Measurements from ENCODE around the gene ELMO1. TPM values are rescaled to one million over a fixed set of nuclear protein-coding genes. Genes with fewer than 3 reads are reported as not detected.

The ELMO1 gene
- total and polyA plus RNA-seq, 4 donors = 29.2 to 98.3 (median 86.8) TPM

- H3K4me3 ChIP-seq (ENCODE audit: low read depth, low read length) = no peak overlapping the region
- no peak overlapping the region for H3K27ac ChIP-seq (ENCODE audit: low read depth, low read length)
- no peaks in the 10 kb centered on the region for H3K27me3 ChIP-seq (ENCODE audit: control insufficient read depth, insufficient read depth, low read length)
- H3K36me3 ChIP-seq (ENCODE audit: control insufficient read depth, insufficient read depth, low read length) = no peaks in the 10 kb centered on the region
- DNase-seq (ENCODE audit: low read depth in 4 of 6, low spot score in 6 of 6) = no peak
- 81% methylated on average over 2 of the region's 4 CpGs for WGBS (ENCODE audit: insufficient coverage)
- H3K4me1 ChIP-seq (ENCODE audit: control insufficient read depth, insufficient read depth, low read length) = peaks cover 6% of the 10 kb centered on the region
- peaks cover 2% of the 10 kb centered on the region for H3K9me3 ChIP-seq (ENCODE audit: control insufficient read depth, insufficient read depth, low read length)
These were observed 96.9 kb downstream of the ELMO1 start for GRCh38 chr7:37351716-37352115.

- Histone ChIP-seq H3K36me3 (ENCODE audit: control insufficient read depth, insufficient read depth, low read length) (no peaks in the 10 kb centered on the region), H3K4me3 (ENCODE audit: low read depth, low read length) (no peak overlapping the region), H3K4me1 (ENCODE audit: control insufficient read depth, insufficient read depth, low read length) (peaks cover 6% of the 10 kb centered on the region), H3K9me3 (ENCODE audit: control insufficient read depth, insufficient read depth, low read length) (peaks cover 2% of the 10 kb centered on the region), H3K27me3 (ENCODE audit: control insufficient read depth, insufficient read depth, low read length) (no peaks in the 10 kb centered on the region), H3K27ac (ENCODE audit: low read depth, low read length) (no peak overlapping the region)
- 100% methylated on average over 2 of the region's 8 CpGs for WGBS (ENCODE audit: insufficient coverage)
- no peak for DNase-seq (ENCODE audit: low read depth in 4 of 6, low spot score in 6 of 6)
These were observed 98.6 kb downstream of the ELMO1 start for GRCh38 chr7:37349979-37350590.

- peaks cover 2% of the 10 kb centered on the region for H3K9me3 ChIP-seq (ENCODE audit: control insufficient read depth, insufficient read depth, low read length)
- no peaks in the 10 kb centered on the region for H3K36me3 ChIP-seq (ENCODE audit: control insufficient read depth, insufficient read depth, low read length)
- DNase-seq (ENCODE audit: low read depth in 4 of 6, low spot score in 6 of 6) = no peak
- WGBS (ENCODE audit: insufficient coverage) = 83% methylated on average over 1 of the region's 4 CpGs
- no peak overlapping the region for H3K27ac ChIP-seq (ENCODE audit: low read depth, low read length)
- no peaks in the 10 kb centered on the region for H3K27me3 ChIP-seq (ENCODE audit: control insufficient read depth, insufficient read depth, low read length)
- H3K4me3 ChIP-seq (ENCODE audit: low read depth, low read length) = no peak overlapping the region
- no peaks in the 10 kb centered on the region for H3K4me1 ChIP-seq (ENCODE audit: control insufficient read depth, insufficient read depth, low read length)
These were observed 99.7 kb downstream of the ELMO1 start for GRCh38 chr7:37348982-37349381.

GRCh38 chr7:37346761-37347160 lies 101.9 kb downstream of the ELMO1 start:
- Histone ChIP-seq H3K9me3 (ENCODE audit: control insufficient read depth, insufficient read depth, low read length) (no peaks in the 10 kb centered on the region), H3K4me1 (ENCODE audit: control insufficient read depth, insufficient read depth, low read length) (peaks cover 5% of the 10 kb centered on the region), H3K4me3 (ENCODE audit: low read depth, low read length) (no peak overlapping the region), H3K36me3 (ENCODE audit: control insufficient read depth, insufficient read depth, low read length) (no peaks in the 10 kb centered on the region), H3K27ac (ENCODE audit: low read depth, low read length) (no peak overlapping the region), H3K27me3 (ENCODE audit: control insufficient read depth, insufficient read depth, low read length) (no peaks in the 10 kb centered on the region)
- DNase-seq (ENCODE audit: low read depth in 4 of 6, low spot score in 6 of 6) = no peak
- 50% methylated on average over 1 of the region's 3 CpGs for WGBS (ENCODE audit: insufficient coverage)

GRCh38 chr7:37344886-37345579 lies 103.6 kb downstream of the ELMO1 start:
- DNase-seq (ENCODE audit: low read depth in 4 of 6, low spot score in 6 of 6) = peak in 1 of 6 donors; percentile 71
- Histone ChIP-seq H3K27ac (ENCODE audit: low read depth, low read length) (no peak overlapping the region), H3K4me3 (ENCODE audit: low read depth, low read length) (no peak overlapping the region), H3K36me3 (ENCODE audit: control insufficient read depth, insufficient read depth, low read length) (no peaks in the 10 kb centered on the region), H3K4me1 (ENCODE audit: control insufficient read depth, insufficient read depth, low read length) (peaks cover 5% of the 10 kb centered on the region), H3K27me3 (ENCODE audit: control insufficient read depth, insufficient read depth, low read length) (no peaks in the 10 kb centered on the region), H3K9me3 (ENCODE audit: control insufficient read depth, insufficient read depth, low read length) (no peaks in the 10 kb centered on the region)
- 73% methylated on average over 7 of the region's 9 CpGs for WGBS (ENCODE audit: insufficient coverage)

- peaks cover 5% of the 10 kb centered on the region for H3K4me1 ChIP-seq (ENCODE audit: control insufficient read depth, insufficient read depth, low read length)
- no peaks in the 10 kb centered on the region for H3K9me3 ChIP-seq (ENCODE audit: control insufficient read depth, insufficient read depth, low read length)
- H3K27ac ChIP-seq (ENCODE audit: low read depth, low read length) = no peak overlapping the region
- H3K36me3 ChIP-seq (ENCODE audit: control insufficient read depth, insufficient read depth, low read length) = no peaks in the 10 kb centered on the region
- H3K27me3 ChIP-seq (ENCODE audit: control insufficient read depth, insufficient read depth, low read length) = no peaks in the 10 kb centered on the region
- WGBS (ENCODE audit: insufficient coverage) = 91% methylated on average over 12 of the region's 16 CpGs
- no peak for DNase-seq (ENCODE audit: low read depth in 4 of 6, low spot score in 6 of 6)
- H3K4me3 ChIP-seq (ENCODE audit: low read depth, low read length) = no peak overlapping the region
These were observed 105.8 kb downstream of the ELMO1 start for GRCh38 chr7:37342688-37343471.

GRCh38 chr7:37342176-37342687 lies 106.4 kb downstream of the ELMO1 start:
- no peak overlapping the region for H3K27ac ChIP-seq (ENCODE audit: low read depth, low read length)
- H3K4me1 ChIP-seq (ENCODE audit: control insufficient read depth, insufficient read depth, low read length) = peaks cover 5% of the 10 kb centered on the region
- 93% methylated on average over 8 of the region's 8 CpGs for WGBS (ENCODE audit: insufficient coverage)
- H3K4me3 ChIP-seq (ENCODE audit: low read depth, low read length) = no peak overlapping the region
- H3K9me3 ChIP-seq (ENCODE audit: control insufficient read depth, insufficient read depth, low read length) = no peaks in the 10 kb centered on the region
- DNase-seq (ENCODE audit: low read depth in 4 of 6, low spot score in 6 of 6) = no peak
- H3K27me3 ChIP-seq (ENCODE audit: control insufficient read depth, insufficient read depth, low read length) = no peaks in the 10 kb centered on the region
- H3K36me3 ChIP-seq (ENCODE audit: control insufficient read depth, insufficient read depth, low read length) = no peaks in the 10 kb centered on the region

GRCh38 chr7:37341033-37341630 lies 107.5 kb downstream of the ELMO1 start:
- Histone ChIP-seq H3K4me3 (ENCODE audit: low read depth, low read length) (no peak overlapping the region), H3K27ac (ENCODE audit: low read depth, low read length) (no peak overlapping the region), H3K9me3 (ENCODE audit: control insufficient read depth, insufficient read depth, low read length) (no peaks in the 10 kb centered on the region), H3K27me3 (ENCODE audit: control insufficient read depth, insufficient read depth, low read length) (no peaks in the 10 kb centered on the region), H3K36me3 (ENCODE audit: control insufficient read depth, insufficient read depth, low read length) (no peaks in the 10 kb centered on the region), H3K4me1 (ENCODE audit: control insufficient read depth, insufficient read depth, low read length) (peaks cover 5% of the 10 kb centered on the region)
- DNase-seq (ENCODE audit: low read depth in 4 of 6, low spot score in 6 of 6) = no peak
- WGBS (ENCODE audit: insufficient coverage) = 87% methylated on average over 3 of the region's 6 CpGs

GRCh38 chr7:37338966-37339365 lies 109.7 kb downstream of the ELMO1 start:
- no peak overlapping the region for H3K27ac ChIP-seq (ENCODE audit: low read depth, low read length)
- H3K4me1 ChIP-seq (ENCODE audit: control insufficient read depth, insufficient read depth, low read length) = peaks cover 5% of the 10 kb centered on the region
- 100% methylated on average over 1 of the region's 1 CpG for WGBS (ENCODE audit: insufficient coverage)
- no peak for DNase-seq (ENCODE audit: low read depth in 4 of 6, low spot score in 6 of 6)
- H3K36me3 ChIP-seq (ENCODE audit: control insufficient read depth, insufficient read depth, low read length) = no peaks in the 10 kb centered on the region
- H3K9me3 ChIP-seq (ENCODE audit: control insufficient read depth, insufficient read depth, low read length) = no peaks in the 10 kb centered on the region
- H3K27me3 ChIP-seq (ENCODE audit: control insufficient read depth, insufficient read depth, low read length) = no peaks in the 10 kb centered on the region
- H3K4me3 ChIP-seq (ENCODE audit: low read depth, low read length) = no peak overlapping the region
